Lung (tissue), 12 donors: ENCODE results near the gene SLC2A10. TPM values are rescaled to one million over a fixed set of nuclear protein-coding genes. Genes with fewer than 3 reads are reported as not detected.
A peak's percentile ranks its signal among the peaks of the same experiment; 100 is the strongest.

Experiments used
- ATAC-seq: fragments of 200-7000 bp; cut with Tn5 transposase; one replicate; pipeline ENCODE4 v1.9.1; 2020; ENCODE audit warnings: moderate number of reproducible peaks; ENCODE audit not compliant: insufficient read depth, low FRiP score
- DNase-seq, 3 donors: peaks; one replicate each; pipeline ENCODE4 v3.0.0-alpha.2; 2013 to 2017
- H3K27ac ChIP-seq, 2 donors: one replicate each; pipeline ENCODE4 v1.5.1; 2013; ENCODE audit warnings: mild to moderate bottlenecking in 2 of 2, moderate library complexity in 2 of 2, control low read depth in 1 of 2, inconsistent platforms in 1 of 2, low read depth in 1 of 2, low read length in 1 of 2
- H3K27me3 ChIP-seq, 3 donors: one replicate each; pipeline ENCODE4 v1.5.1; 2013; ENCODE audit warnings: low read length in 2 of 3; ENCODE audit not compliant: control insufficient read depth in 3 of 3, insufficient read depth in 3 of 3
- H3K36me3 ChIP-seq, 4 donors: one replicate each; pipeline ENCODE4 v1.5.1; 2013; ENCODE audit warnings: low read length in 4 of 4, mild to moderate bottlenecking in 1 of 4, moderate library complexity in 1 of 4; ENCODE audit not compliant: control insufficient read depth in 4 of 4, insufficient read depth in 4 of 4
- H3K4me1 ChIP-seq, 5 donors: one replicate each; pipeline ENCODE4 v1.5.1; 2013; ENCODE audit warnings: low read length in 5 of 5, mild to moderate bottlenecking in 2 of 5, moderate library complexity in 1 of 5; ENCODE audit not compliant: control insufficient read depth in 5 of 5, insufficient read depth in 5 of 5
- H3K4me3 ChIP-seq: one replicate; pipeline ENCODE4 v1.5.1; 2013; ENCODE audit warnings: mild to moderate bottlenecking, control low read depth, moderate library complexity
- H3K9ac ChIP-seq, 2 donors: one replicate each; pipeline ENCODE4 v1.5.1; 2013; ENCODE audit warnings: low read length in 2 of 2, control low read depth in 1 of 2; ENCODE audit not compliant: insufficient read depth in 1 of 2
- H3K9me3 ChIP-seq, 4 donors: one replicate each; pipeline ENCODE4 v1.5.1; 2013; ENCODE audit warnings: low read length in 3 of 4, mild to moderate bottlenecking in 1 of 4, moderate library complexity in 1 of 4; ENCODE audit not compliant: control insufficient read depth in 4 of 4, insufficient read depth in 3 of 4
- CTCF ChIP-seq: IDR thresholded peaks from 2 replicates; pipeline ENCODE4 v1.5.1; 2012; ENCODE audit warnings: mild to moderate bottlenecking; ENCODE audit errors: control extremely low read depth, extremely low read depth
- WGBS, 2 donors: extraction: QIAGEN DNeasy Blood & Tissue Kit; methylation state at CpG; one replicate each; pipeline ENCODE4 v1.1.7; 2013; 5-methylcytosine and 5-hydroxymethylcytosine counted together
- polyA plus RNA-seq, 2 donors: library from polyadenylated mRNA; stranded (reverse); fragments of 200-250 nt; gene quantifications; one replicate each; pipeline ENCODE4 v1.2.1, GENCODE V29; 2013
- total RNA-seq, 2 donors: library from RNA; depleted of rRNA in 1 of 2; stranded (reverse); fragments of >200 nt in 1 of 2; gene quantifications; one replicate each; pipeline ENCODE4 v1.2.1, GENCODE V29; 2014 to 2021
- donor health status: control.
- donor health status: control.
- donor health status: Bipolar disorder and iron deficiency.
- donor health status: healthy.
- donor health status: DM: yes; HTN: yes; CAD: no.

Gene SLC2A10
- total and polyA plus RNA-seq, 4 donors, result 7.4 to 20.6 (median 12.1) TPM

- WGBS, 2 donors, result 15 to 19% methylated on average over 20 of the region's 20 CpGs
- no peak for TF ChIP-seq CTCF
- H3K27me3 ChIP-seq, result no peaks in the 10 kb centered on the region
- no peaks in the 10 kb centered on the region for H3K9me3 ChIP-seq
- DNase-seq (peak in 2 of 3 donors; percentile 66 to 72), ATAC-seq (no peak)
- peak overlapping the region; percentile 85 for H3K4me3 ChIP-seq
- peak overlapping the region; percentile 97 for H3K27ac ChIP-seq
- peaks cover 0 to 9% (median 3%) of the 10 kb centered on the region in 4 donors for H3K36me3 ChIP-seq
- H3K9ac ChIP-seq, result peak overlapping the region; percentile 91 to 97
- H3K4me1 ChIP-seq, result peaks cover 0 to 25% (median 2%) of the 10 kb centered on the region in 5 donors
These were observed 21.0 kb upstream of the SLC2A10 start for GRCh38 chr20:46688151-46689081.

GRCh38 chr20:46689082-46689753, 20.2 kb upstream of the SLC2A10 start, which contains the start of gene TP53RK:
TSS of gene TP53RK (minus strand) at chr20:46689444. CDS start at chr20:46689414, 30 bp downstream.
- H3K9me3 ChIP-seq, result no peaks in the 10 kb centered on the region
- H3K9ac ChIP-seq, result peak within 1 kb of the TSS; percentile 91 to 97
- peak within 1 kb of the TSS; percentile 97 for H3K27ac ChIP-seq
- ATAC-seq (peak; percentile 97), DNase-seq (peak; percentile 100)
- H3K4me1 ChIP-seq, result peaks cover 0 to 16% (median under 1%) of the 10 kb centered on the region in 5 donors
- H3K27me3 ChIP-seq, result no peaks in the 10 kb centered on the region
- peaks cover 0 to 9% (median 3%) of the 10 kb centered on the region in 4 donors for H3K36me3 ChIP-seq
- peak within 1 kb of the TSS; percentile 85 for H3K4me3 ChIP-seq
- 0 to 1% methylated on average over 60 to 71 of the region's 71 CpGs for WGBS, 2 donors
- no peak for TF ChIP-seq CTCF

- no peak for ATAC-seq
These were observed 19.7 kb upstream of the SLC2A10 start for GRCh38 chr20:46689754-46690085.

More at GRCh38 chr20:46689754-46690085, 19.7 kb upstream of the SLC2A10 start:
- 0 to 1% methylated on average over 12 of the region's 12 CpGs for WGBS, 2 donors
- peaks cover 0 to 9% (median 3%) of the 10 kb centered on the region in 4 donors for H3K36me3 ChIP-seq
- H3K4me1 ChIP-seq, result peaks cover 0 to 13% (median 1%) of the 10 kb centered on the region in 5 donors
- TF ChIP-seq CTCF, result no peak
- no peaks in the 10 kb centered on the region for H3K9me3 ChIP-seq
- DNase-seq, result no peak
- H3K4me3 ChIP-seq, result no peak overlapping the region
- peak overlapping the region; percentile 0 to 77 for H3K9ac ChIP-seq
- H3K27me3 ChIP-seq, result no peaks in the 10 kb centered on the region
- H3K27ac ChIP-seq, result peak overlapping the region; percentile 66 to 80
